A204.1 (cell line): ENCODE data around the gene HOMER1.
"Not testable (repeated sequence)": the region's sequence is repeated elsewhere in the genome, so short reads cannot be mapped to it uniquely, and the experiment has no call there.

Experiments used
- FAIRE-seq: peaks from 2 replicates; lab custom pipeline; 2012; peaks lifted over from hg19 to GRCh38; lab: Jason Lieb, UNC

Gene HOMER1

GRCh38 chr5:79416499-79416898 lies 97.4 kb downstream of the HOMER1 start:
- no peak for FAIRE-seq

GRCh38 chr5:79413112-79413511 lies 100.8 kb downstream of the HOMER1 start:
- no peak for FAIRE-seq

- FAIRE-seq: no peak
These were observed 105.9 kb downstream of the HOMER1 start for GRCh38 chr5:79408028-79408427.

GRCh38 chr5:79407591-79407990 lies 106.3 kb downstream of the HOMER1 start:
- no peak for FAIRE-seq

- no peak for FAIRE-seq
These were observed 112.7 kb downstream of the HOMER1 start for GRCh38 chr5:79401216-79401615.

- FAIRE-seq: no peak
These were observed 114.9 kb downstream of the HOMER1 start for GRCh38 chr5:79399046-79399445.

GRCh38 chr5:79397080-79397479 lies 116.9 kb downstream of the HOMER1 start:
- FAIRE-seq: no peak

GRCh38 chr5:79396265-79396664 lies 117.7 kb downstream of the HOMER1 start:
- no peak for FAIRE-seq

GRCh38 chr5:79395296-79395695 lies 118.6 kb downstream of the HOMER1 start:
- FAIRE-seq: no peak

- FAIRE-seq: no peak
These were observed 121.2 kb downstream of the HOMER1 start for GRCh38 chr5:79392776-79393175.

GRCh38 chr5:79386679-79387078 lies 127.3 kb downstream of the HOMER1 start:
- FAIRE-seq: no peak

- FAIRE-seq: not testable (repeated sequence)
These were observed 128.8 kb downstream of the HOMER1 start for GRCh38 chr5:79385126-79385525.

GRCh38 chr5:79378510-79379186 lies 135.3 kb downstream of the HOMER1 start:
- no peak for FAIRE-seq

- FAIRE-seq: no peak
These were observed 156.5 kb downstream of the HOMER1 start for GRCh38 chr5:79357398-79357797.

GRCh38 chr5:79349881-79350280 lies 164.1 kb downstream of the HOMER1 start:
- no peak for FAIRE-seq

GRCh38 chr5:79349047-79349446 lies 164.9 kb downstream of the HOMER1 start:
- FAIRE-seq: no peak

- FAIRE-seq: no peak
These were observed 167.5 kb downstream of the HOMER1 start for GRCh38 chr5:79346420-79346824.

GRCh38 chr5:79333852-79334557 lies 179.9 kb downstream of the HOMER1 start:
- no peak for FAIRE-seq

GRCh38 chr5:79330071-79330470 lies 183.9 kb downstream of the HOMER1 start:
- FAIRE-seq: no peak

GRCh38 chr5:79329453-79329852 lies 184.5 kb downstream of the HOMER1 start:
- no peak for FAIRE-seq
